HG02840 (cell line): ENCODE measurements around the gene HOPX.
"Not testable (repeated sequence)": the region's sequence is repeated elsewhere in the genome, so short reads cannot be mapped to it uniquely, and the experiment has no call there.

Source experiments
- ATAC-seq: cut with Tn5 transposase; IDR thresholded peaks from one replicate; pipeline ENCODE4 v1.9.1; 2021; ENCODE audit warnings: mild to moderate bottlenecking, moderate library complexity, moderate number of reproducible peaks; ENCODE audit not compliant: unreplicated experiment, low FRiP score

HOPX gene, protein sequence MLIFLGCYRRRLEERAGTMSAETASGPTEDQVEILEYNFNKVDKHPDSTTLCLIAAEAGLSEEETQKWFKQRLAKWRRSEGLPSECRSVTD

DNA sequence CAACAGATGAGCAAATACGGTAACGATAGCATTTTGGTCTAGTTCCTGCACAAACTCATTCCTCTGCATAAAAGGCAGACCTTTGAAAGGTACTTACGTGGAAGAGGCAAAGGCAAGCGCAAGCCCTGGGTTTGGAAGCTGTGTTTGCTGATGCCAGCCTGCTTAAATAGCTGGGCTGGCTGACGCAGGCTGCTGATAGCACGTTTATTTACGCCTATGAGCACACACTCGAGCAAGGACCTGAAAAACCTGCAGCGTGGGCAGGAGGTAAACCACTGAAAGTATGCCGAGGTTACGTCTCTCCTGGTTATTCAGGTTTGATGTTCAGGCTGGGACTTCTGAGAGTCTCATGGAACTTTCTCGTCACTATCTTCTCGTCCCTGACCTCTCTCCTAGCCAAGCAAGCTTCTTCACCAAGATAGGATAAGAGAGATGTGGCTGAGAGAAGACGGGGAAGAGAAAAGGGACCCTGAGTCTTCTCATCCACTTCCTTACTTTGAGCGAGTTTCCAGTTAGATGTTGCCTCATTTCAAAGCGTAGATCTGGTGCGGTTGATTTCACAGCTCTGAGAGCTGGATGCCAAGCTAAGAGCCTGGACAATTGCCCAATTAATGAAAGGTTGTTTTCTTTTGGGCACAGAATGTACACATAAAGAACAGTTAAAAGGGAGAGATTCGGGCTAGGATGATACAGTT is at the start of gene HOPX:
TSS of gene HOPX (minus strand) at position 139 of the 695 bp plus-strand sequence. CDS start 23,480 bp downstream, outside the sequence.
- no peak for ATAC-seq

DNA sequence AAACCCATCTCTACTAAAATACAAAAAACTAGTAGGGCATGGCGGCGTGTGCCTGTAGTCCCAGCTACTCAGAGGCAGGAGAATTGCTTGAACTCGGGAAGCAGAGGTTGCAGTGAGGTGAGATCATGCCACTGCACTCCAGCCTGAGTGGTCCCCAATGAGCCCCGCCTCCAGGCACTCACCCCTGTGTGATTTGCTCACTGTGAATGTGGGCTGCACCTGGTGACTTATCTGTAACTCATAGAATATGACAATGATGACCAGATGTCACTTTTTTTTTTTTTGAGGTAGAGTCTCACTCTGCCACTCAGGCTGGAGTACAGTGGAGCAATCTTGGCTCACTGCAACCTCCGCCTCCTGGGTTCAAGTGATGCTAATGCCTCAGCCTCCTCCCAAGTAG is 49.0 kb upstream of the HOPX start:
- ATAC-seq = no peak

DNA sequence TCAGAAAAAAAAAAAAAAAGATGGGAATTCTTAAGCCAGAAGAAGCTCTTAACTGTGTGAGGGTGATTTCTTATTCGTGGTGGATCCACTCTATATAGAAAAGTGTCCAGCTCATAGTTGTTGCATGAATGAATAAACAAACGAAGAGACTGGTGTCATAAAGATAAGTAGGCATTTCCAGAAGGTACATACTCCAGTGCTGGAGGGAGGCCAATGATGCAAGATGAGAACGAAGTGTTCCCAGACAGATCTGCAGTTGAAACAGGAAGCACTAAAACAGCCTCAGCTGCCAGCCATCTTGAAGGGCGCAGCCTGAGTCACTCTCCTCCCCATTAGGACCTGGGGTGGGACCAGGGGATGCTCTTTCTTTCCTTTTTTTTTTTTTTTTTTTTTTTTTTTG is 47.4 kb upstream of the HOPX start:
- no peak for ATAC-seq

DNA sequence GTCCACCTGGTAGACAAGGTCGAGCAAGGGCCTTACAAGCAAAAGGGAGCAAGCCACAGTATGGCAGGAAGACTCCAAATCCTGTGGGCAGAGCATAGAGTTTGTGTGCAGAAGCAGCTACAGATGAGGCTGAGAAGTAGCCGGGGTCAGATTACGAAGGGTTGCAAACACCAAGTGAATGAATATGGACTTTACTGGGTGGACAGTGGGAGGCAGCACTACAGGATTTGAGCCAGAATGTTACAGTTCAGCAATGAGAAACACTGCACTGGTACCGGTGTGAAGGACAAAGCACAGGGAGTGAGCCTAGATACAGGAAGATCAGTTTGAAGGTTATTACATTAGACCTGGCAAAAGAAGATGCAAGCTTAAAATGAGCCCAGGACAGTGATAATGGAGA is 46.1 kb upstream of the HOPX start:
- ATAC-seq = no peak

DNA sequence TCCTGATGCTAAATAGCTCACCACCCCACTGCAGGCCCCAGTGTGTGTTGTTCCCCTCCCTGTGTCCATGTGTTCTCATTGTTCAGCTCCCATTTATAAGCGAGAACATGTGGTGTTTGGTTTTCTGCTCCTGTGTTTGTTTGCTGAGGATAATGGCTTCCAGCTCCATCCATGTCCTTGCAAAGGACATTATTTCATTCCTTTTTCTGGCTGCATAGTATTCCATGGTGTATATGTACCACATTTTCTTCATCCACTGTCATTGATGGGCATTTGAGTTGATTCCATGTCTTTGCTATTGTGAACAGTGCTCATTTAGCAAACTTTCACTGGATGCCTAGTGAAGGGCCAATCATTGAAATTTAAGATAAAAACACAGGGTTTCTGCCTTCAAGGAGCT is 45.5 kb upstream of the HOPX start:
- ATAC-seq = not testable (repeated sequence)

DNA sequence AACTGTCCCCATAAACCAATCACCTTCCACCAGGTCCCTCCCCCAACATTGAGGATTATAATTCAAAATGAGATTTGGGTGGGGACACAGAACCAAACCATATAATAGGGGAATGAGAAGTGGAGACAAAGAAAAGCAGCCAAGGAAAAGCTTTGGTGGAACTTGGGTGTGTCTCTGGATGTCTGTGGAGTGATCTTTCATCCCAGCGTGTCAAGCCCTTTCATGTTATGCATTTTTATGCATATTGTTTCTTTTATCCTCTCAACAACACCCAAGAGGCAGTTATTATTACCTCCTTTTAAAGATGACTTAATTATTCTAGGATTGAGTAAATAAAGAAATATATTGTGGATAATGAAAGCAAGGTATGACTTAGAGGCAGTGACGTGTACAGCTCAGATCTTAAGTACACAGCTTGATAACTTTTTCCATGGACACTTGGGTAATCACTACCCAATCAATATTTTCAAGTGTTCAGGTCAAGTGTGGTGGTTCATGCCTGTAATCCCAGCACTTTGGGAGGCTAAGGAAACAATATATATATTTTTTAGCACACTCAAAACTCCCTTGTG is 42.6 kb upstream of the HOPX start:
- ATAC-seq = no peak

DNA sequence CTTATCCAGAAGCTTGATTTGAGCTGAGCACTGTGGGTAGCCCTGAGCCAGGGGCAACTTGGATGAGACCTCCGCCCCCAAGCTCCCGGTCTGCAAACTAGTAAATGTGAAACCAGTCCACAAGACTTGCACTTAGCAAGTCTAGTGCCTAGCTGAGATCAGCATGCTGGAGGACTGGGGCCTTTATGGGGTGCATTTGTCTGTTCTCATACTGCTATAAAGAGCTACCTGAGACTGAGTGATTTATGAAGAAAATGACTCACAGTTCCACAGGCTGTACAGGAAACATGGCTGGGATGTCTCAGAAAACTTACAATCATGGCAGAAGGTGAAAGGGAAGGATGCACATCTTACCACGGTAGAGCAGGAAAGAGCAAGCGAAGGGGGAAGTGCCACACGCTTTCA is 42.1 kb upstream of the HOPX start:
- ATAC-seq = no peak

DNA sequence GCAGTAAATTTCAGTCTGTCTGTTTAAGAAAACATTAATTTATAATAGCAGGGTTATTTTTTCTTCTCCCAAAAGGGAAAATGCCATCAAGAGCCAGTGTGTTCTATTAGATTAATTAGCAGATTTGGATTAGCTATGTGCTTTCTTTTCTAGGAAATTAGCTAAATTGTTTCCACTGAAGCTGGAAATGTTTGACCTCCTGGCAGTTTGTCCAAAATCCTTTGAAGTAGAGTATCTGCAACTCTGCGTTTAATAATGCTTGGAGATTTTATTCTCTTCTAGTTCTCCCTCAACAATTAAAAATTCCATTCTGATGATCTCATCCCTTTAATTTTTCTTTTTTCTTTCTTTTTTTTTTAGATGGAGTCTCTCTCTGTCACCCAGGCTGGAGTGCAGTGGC is 27.1 kb upstream of the HOPX start:
- no peak for ATAC-seq

DNA sequence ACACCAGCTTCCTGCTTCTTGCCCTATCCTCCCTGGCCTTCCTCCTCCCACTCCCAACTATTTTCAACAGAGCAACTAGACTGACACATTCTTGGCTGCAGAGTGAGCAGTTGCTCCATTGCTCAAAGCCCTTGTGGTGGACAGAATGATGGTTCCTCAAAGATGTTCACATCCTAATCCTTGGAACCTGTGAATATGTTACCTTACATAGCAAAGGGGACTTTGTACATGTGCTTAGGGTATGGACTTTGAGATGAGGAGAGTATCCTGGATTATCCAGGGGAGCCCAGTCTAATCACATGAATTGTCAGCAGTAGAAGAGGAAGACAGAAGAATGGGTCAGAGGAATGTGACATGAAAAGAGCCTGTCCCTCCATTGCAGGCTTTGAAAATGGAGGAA is 24.9 kb upstream of the HOPX start:
- no peak for ATAC-seq

DNA sequence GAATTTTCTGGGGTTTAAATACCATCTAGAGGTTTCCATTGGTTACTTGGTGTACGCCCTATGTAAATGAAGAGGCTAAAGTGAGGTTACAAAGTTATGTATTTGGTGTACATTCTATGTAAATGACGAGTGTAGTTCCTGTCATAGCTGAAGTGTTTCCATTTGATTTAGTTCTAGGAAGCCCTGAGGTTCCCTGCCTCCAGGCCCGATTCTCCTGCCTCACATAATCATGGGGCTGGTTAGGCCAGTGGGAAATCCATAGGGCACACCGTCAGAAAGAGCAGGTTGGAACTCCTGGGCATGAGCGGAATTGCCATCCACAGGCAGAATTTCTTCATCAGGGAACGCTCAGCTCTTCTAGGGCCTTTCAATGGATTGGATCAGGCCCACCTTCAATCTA is 24.2 kb upstream of the HOPX start:
- ATAC-seq = no peak

DNA sequence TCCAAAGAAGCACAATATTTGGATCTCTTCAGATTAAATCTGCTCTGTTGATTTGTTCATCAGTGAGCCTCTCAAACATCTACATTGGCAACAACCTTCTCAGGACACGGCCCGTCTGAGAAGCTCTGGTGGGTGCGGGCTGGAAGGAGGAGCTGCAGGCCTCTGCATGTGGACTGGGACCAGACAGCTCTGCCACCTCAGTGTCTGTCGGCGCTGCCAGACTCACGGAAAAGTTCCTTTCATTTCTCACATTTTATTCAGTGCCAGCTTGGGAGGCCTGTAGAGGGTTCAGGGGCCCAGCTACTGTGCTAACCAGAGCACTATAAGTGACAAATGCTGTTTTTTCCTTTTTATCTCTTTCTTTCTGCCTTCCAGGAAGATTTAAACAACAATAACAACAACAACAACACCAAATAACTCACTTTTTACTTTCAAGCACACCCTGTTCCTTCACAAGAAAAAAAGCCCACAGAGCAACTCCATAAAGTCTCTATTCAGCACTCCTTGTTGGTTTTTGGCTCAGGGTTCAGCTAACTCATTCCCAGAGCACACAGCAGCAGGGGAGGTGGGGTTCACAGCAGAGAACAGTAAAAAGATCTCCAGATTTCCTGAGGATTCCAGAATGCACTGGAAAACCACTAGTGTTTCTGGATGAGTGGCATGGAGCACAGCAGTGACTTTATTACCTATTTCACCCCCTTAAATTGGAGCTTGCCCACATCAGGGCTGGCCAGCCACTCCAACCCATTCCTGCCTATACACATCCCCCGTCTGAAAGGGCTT is 23.2 kb upstream of the HOPX start:
- no peak for ATAC-seq

DNA sequence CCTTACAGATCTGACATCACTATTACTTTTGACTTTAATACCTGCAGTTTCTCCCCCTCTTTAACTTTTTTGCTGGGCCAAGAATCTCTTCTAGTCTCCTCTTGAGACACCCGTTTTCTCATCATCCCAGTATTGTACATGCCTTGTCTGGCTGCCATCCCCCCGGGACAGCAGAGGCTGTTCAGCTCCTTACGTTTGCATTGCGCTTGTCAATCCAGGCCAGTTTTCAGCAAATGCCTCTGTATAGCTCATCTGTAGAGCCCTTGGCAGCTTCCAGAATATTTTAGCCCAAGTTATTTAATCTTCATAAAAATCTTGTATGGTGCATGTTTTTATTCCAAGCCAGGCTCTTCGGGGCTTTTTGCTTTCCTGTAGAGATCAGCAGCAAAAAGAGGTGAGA is 22.3 kb upstream of the HOPX start:
- ATAC-seq = no peak

DNA sequence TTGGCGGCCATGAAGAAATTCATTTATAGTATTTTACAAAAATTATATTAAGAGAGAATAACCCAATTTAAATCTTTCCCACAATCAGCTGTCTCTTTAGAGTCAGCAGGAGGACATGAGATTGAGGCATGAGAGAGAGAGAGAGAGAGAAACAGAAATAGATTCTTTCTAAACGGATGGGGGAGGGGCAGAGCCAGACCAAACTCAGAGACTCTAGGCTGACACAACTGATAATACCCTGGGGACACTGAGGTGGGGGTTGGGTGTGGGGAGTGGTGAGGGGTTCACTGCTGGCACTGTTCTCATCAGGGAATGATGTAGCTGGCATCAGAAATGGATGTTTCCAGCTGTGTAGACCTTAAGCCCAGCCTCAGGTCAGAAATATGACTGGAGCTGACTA is 20.5 kb upstream of the HOPX start:
- no peak for ATAC-seq

DNA sequence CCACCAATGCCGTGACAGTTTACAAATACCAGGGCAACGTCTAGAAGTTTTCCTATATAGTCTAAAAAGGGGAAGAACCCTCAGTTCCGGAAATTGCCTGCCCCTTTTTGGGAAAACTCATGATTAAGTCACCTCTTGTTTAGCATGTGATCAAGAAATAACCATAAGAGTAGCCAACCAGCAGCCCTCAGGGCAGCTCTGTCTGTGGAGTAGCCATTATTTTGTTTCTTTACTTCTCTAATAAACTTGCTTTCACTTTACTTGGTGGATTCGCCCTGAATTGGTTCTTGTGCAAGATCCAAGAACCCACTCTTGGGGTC is 20.0 kb upstream of the HOPX start:
- no peak for ATAC-seq

DNA sequence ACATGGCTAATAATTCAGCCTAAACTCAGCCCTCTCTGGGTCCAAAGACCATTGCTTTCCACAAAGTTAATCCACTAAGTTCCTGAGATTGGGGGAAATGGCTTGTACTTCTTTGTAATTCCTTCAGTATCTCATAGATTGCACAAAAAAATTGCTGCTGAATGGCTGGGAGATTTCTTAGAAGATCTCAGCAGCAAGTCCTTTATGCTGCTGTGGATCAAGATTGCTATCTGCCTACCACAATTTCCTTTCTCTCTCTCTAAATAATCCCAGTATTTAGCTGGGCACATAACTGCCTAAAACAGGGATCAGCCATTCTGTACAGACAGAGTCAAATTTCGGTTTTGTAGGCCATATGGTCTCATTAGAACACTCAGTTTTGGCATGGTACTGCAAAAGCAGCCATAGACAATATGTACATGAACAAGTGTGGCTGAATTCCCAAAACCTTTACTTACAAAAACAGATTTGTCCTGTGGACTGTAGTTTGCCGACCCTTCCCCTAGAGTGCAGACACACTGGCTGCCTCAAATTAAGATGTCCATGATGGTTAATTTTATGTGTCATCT is 18.5 kb upstream of the HOPX start:
- no peak for ATAC-seq

DNA sequence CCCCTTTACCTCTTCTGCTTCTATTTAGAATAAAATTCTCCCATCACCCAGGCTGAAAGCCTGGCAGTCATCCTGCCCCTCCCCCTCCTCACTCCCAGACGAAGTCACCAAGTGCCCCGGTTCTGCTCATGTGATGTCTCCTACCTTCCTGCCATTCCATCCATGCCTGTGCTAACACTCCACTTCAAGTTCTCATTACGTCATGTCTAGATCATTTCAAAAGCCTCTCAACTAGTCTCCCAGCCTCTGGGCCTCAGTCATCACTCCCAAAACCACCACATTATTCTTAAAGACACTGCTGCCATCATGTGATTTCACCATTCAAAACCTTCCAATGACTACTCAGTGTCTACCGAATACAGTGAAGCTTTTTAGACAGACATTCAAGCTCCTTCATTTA is 17.2 kb upstream of the HOPX start:
- ATAC-seq = no peak

DNA sequence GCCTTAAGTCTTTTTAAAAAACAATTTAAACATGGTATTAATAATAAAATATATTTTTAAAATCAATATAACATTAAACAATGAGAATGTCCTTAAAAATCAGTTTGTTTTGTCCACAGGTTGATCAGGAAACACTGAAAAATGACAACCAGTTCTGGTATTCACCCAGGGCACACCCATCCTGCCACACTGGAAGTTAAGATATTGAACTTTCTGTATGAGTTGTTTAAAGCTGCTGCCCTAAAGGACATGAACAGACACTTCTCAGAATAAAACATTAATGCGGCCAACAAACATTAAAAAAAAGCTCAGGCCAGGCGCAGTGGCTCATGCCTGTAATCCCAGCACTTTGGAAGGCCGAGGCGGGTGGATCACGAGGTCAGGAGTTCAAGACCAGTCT is 15.0 kb upstream of the HOPX start:
- ATAC-seq = no peak

DNA sequence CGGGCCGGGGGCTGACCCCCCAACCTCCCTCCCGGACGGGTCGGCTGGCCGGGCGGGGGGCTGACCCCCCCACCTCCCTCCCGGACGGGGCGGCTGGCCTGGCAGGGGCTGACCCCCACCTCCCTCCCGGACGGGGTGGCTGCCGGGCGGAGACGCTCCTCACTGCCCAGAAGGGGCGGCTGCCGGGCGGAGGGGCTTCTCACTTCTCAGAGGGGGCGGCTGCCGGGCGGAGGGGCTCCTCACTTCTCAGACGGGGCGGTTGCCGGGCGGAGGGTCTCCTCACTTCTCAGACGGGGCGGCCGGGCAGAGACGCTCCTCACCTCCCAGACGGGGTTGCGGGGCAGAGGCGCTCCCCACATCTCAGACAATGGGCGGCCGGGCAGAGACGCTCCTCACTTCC is 12.4 kb upstream of the HOPX start:
- ATAC-seq = not testable (repeated sequence)

DNA sequence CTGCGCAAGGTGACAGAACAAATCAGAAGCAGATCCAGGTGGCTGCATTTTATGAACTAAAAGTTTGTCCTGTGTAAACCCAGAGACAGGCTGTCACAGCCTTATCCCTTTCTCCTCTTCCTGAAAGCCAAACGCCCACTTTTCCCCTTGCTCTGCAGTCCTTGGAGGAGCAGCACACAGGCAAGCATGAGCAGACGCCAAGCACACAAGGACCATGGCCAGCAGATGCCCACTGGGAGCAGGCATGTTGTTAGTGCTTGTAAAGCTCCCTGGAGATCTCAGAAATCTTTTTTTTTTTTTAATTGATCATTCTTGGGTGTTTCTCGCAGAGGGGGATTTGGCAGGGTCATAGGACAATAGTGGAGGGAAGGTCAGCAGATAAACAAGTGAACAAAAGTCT is 11.5 kb upstream of the HOPX start:
- no peak for ATAC-seq

DNA sequence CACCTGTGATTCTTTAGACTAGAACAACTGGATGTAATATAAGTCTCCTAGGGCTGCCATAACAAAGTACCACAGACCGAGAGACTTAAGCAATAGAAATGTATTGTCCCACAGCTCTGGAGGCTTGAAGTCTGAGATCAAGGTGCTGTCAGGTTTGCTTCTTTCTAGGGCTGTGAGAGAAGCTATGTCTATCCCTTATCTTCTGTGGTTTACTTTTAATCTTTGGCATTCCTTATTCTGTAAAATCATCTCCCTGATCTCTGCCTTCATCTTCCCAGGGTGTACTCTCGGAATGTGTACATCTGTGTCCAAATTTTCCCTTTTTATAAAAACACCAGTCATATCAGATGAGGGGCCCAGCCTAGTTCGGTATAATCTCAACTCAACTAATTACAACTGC is 10.3 kb upstream of the HOPX start:
- no peak for ATAC-seq

DNA sequence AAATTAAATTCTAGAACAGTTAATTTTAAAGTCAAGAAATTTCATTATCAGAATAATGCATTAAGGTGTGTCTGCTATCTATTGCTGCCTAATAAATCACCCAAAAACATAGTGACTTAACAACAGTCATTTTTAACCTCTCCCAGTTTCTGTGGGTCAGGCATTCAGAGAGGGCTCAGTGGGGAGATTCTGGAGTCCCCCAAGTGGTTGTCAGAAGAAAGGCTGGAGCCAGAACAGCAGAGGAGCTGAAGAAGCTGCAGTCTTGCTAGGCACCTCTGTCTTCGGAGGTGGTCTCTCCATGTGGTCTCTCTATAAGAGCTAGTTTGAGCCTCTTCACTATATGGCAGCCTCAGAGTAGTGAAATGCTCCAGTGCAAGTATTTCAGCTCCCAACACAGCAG is 9.3 kb upstream of the HOPX start:
- no peak for ATAC-seq
